KMS-11 (cell line): Measurements from ENCODE around the gene TSPAN9.

ENCODE experiments used
- H2AFZ ChIP-seq: fragments of 200-600 bp; sonication (generic); 2 replicates; pipeline ENCODE4 v1.6.1; 2016; ENCODE audit warnings: antibody characterized with exemption, mixed run types, low read depth
- H3K27ac ChIP-seq: fragments of 200-600 bp; sonication (generic); 2 replicates; pipeline ENCODE4 v1.6.1; 2016; ENCODE audit warnings: mild to moderate bottlenecking, mixed run types
- H3K27me3 ChIP-seq: fragments of 200-600 bp; sonication (generic); 2 replicates; pipeline ENCODE4 v1.6.1; 2017; ENCODE audit warnings: mild to moderate bottlenecking, low read depth, mixed run types, moderate library complexity; ENCODE audit not compliant: insufficient read depth
- H3K36me3 ChIP-seq: fragments of 200-600 bp; sonication (generic); 2 replicates; pipeline ENCODE4 v1.6.1; 2017; ENCODE audit warnings: mild to moderate bottlenecking, mixed run types; ENCODE audit not compliant: insufficient read depth
- H3K4me1 ChIP-seq: fragments of 200-600 bp; sonication (generic); 2 replicates; pipeline ENCODE4 v1.6.1; 2016; ENCODE audit warnings: mild to moderate bottlenecking, low read depth, mixed run types; ENCODE audit not compliant: poor library complexity, severe bottlenecking
- H3K4me2 ChIP-seq: fragments of 200-600 bp; sonication (generic); 2 replicates; pipeline ENCODE4 v1.7.0; 2016; ENCODE audit warnings: mild to moderate bottlenecking, mixed run types
- H3K4me3 ChIP-seq: fragments of 200-600 bp; sonication (generic); IDR thresholded peaks from 2 replicates; pipeline ENCODE4 v1.6.1; 2017; ENCODE audit warnings: low read depth, low read length, mixed read lengths; ENCODE audit not compliant: insufficient read depth
- H3K79me2 ChIP-seq: fragments of 200-600 bp; sonication (generic); 2 replicates; pipeline ENCODE4 v1.6.1; 2016; ENCODE audit warnings: low read depth, mixed run types; ENCODE audit not compliant: insufficient read depth
- H3K9ac ChIP-seq: fragments of 200-600 bp; sonication (generic); 2 replicates; pipeline ENCODE4 v1.6.1; 2016; ENCODE audit warnings: mild to moderate bottlenecking, mixed run types
- H4K20me1 ChIP-seq: fragments of 200-600 bp; sonication (generic); 2 replicates; pipeline ENCODE4 v1.6.1; 2016; ENCODE audit warnings: mild to moderate bottlenecking, mixed run types; ENCODE audit not compliant: insufficient read depth
- CTCF ChIP-seq: fragments of 200-600 bp; sonication (generic); conservative IDR thresholded peaks from 2 replicates; pipeline ENCODE4 v1.6.1; 2017; ENCODE audit warnings: low read depth, mild to moderate bottlenecking, antibody characterized with exemption, low read length, moderate library complexity, mixed read lengths

TSPAN9 gene

GRCh38 chr12:3032770-3033538, 44.2 kb upstream of the TSPAN9 start:
- Histone ChIP-seq H3K4me3 (no peak overlapping the region), H3K4me2 (no peak overlapping the region), H3K27ac (no peak overlapping the region), H2AFZ (no peak overlapping the region), H3K9ac (no peak overlapping the region), H3K36me3 (no peaks in the 10 kb centered on the region), H4K20me1 (no peaks in the 10 kb centered on the region), H3K27me3 (no peaks in the 10 kb centered on the region), H3K4me1 (no peaks in the 10 kb centered on the region), H3K79me2 (no peaks in the 10 kb centered on the region)
- no peak for TF ChIP-seq CTCF

DNA sequence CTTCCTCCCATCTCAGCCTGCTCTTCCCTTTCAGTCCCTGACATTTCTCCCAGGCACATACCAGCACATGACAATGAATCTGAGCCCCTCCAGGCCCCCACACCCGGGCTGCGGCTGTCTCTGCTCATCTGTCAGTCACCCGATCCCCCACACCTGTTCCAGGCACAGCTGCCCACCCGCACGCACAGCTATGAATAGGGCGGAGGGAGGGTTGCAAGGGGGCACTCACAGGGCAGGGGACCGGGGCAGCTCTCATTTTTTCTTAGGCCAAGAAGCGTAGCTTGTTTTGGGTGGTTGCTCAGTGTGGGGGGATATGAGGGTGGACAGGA, 43.7 kb upstream of the TSPAN9 start:
- H3K4me2 ChIP-seq = no peak overlapping the region
- H2AFZ ChIP-seq = no peak overlapping the region
- TF ChIP-seq CTCF = no peak
- no peak overlapping the region for H3K9ac ChIP-seq
- H3K27me3 ChIP-seq = no peaks in the 10 kb centered on the region
- no peaks in the 10 kb centered on the region for H3K79me2 ChIP-seq
- H4K20me1 ChIP-seq = no peaks in the 10 kb centered on the region
- no peaks in the 10 kb centered on the region for H3K36me3 ChIP-seq
- H3K4me3 ChIP-seq = no peak overlapping the region
- H3K27ac ChIP-seq = no peak overlapping the region
- H3K4me1 ChIP-seq = no peaks in the 10 kb centered on the region

GRCh38 chr12:3034067-3034750, 43.0 kb upstream of the TSPAN9 start:
- Histone ChIP-seq H3K36me3 (no peaks in the 10 kb centered on the region), H3K4me1 (no peaks in the 10 kb centered on the region), H3K27ac (no peak overlapping the region), H3K79me2 (no peaks in the 10 kb centered on the region), H3K4me2 (no peak overlapping the region), H3K9ac (no peak overlapping the region), H4K20me1 (no peaks in the 10 kb centered on the region), H3K4me3 (no peak overlapping the region), H3K27me3 (no peaks in the 10 kb centered on the region), H2AFZ (no peak overlapping the region)
- peak; percentile 68 for TF ChIP-seq CTCF

GRCh38 chr12:3035171-3035570, 42.0 kb upstream of the TSPAN9 start:
- no peaks in the 10 kb centered on the region for H4K20me1 ChIP-seq
- H3K4me3 ChIP-seq = no peak overlapping the region
- TF ChIP-seq CTCF = no peak
- H3K9ac ChIP-seq = no peak overlapping the region
- no peaks in the 10 kb centered on the region for H3K27me3 ChIP-seq
- H3K4me2 ChIP-seq = no peak overlapping the region
- no peak overlapping the region for H2AFZ ChIP-seq
- H3K27ac ChIP-seq = no peak overlapping the region
- H3K36me3 ChIP-seq = no peaks in the 10 kb centered on the region
- no peaks in the 10 kb centered on the region for H3K79me2 ChIP-seq
- H3K4me1 ChIP-seq = no peaks in the 10 kb centered on the region
